Activated CD8-positive, alpha-beta T cell treated with anti-CD3 and anti-CD28 coated beads for 36 hours (primary cell): ENCODE data around the gene PSMG2. TPM values are rescaled to one million over a fixed set of nuclear protein-coding genes. Genes with fewer than 3 reads are reported as not detected.

Experiments used
- ATAC-seq: fragments of 200-7000 bp; cut with Tn5 transposase; one replicate; pipeline ENCODE4 v1.10.0; 2021; ENCODE audit warnings: mild to moderate bottlenecking, moderate library complexity
- CTCF ChIA-PET: fragments of 350-600 bp; sonication (Branson Sonifier 250); formaldehyde crosslinking; loops from one replicate; lab custom pipeline; 2021; ENCODE audit warnings: antibody characterized with exemption; lab: Charles Lee
- POLR2A ChIA-PET: fragments of 350-600 bp; sonication (Branson Sonifier 250); formaldehyde crosslinking; loops from one replicate; lab custom pipeline; 2021; ENCODE audit warnings: antibody characterized with exemption; lab: Charles Lee
- DNase-seq: peaks from one replicate; pipeline ENCODE4 v3.0.0-alpha.2; 2020
- H3K27ac Mint-ChIP-seq: one replicate; pipeline ENCODE4 v1.8.0; 2021; ENCODE audit warnings: mild to moderate bottlenecking, mixed read lengths
- H3K27me3 Mint-ChIP-seq: one replicate; pipeline ENCODE4 v1.8.0; 2021; ENCODE audit warnings: mixed read lengths
- H3K36me3 Mint-ChIP-seq: one replicate; pipeline ENCODE4 v1.8.0; 2021; ENCODE audit warnings: low read depth, mixed read lengths
- H3K4me1 Mint-ChIP-seq: one replicate; pipeline ENCODE4 v1.8.0; 2021; ENCODE audit warnings: low read depth, mixed read lengths
- H3K4me3 Mint-ChIP-seq: one replicate; pipeline ENCODE4 v1.8.0; 2021; ENCODE audit warnings: mild to moderate bottlenecking, moderate library complexity, mixed read lengths
- H3K9me3 Mint-ChIP-seq: one replicate; pipeline ENCODE4 v1.8.0; 2021; ENCODE audit warnings: mixed read lengths
- intact Hi-C: fragments of 100-400 bp; cut with micrococcal nuclease; formaldehyde crosslinking; loops from one replicate; pipeline ENCODE4 v1.10.0; 2022
- total RNA-seq, 2 experiments: library from RNA; stranded (reverse); gene quantifications; one replicate each; pipeline ENCODE4 v1.2.3, GENCODE V29; 2021
- TF ChIP-seq, protein P1 (sequence below): fragments of 200-600 bp; IDR thresholded peaks from one replicate; pipeline ENCODE4 v1.8.0; 2022; ENCODE audit warnings: antibody characterized with exemption, mild to moderate bottlenecking

The PSMG2 gene
- total RNA-seq, 2 experiments from 2014 or later: 105 to 113 TPM

DNA sequence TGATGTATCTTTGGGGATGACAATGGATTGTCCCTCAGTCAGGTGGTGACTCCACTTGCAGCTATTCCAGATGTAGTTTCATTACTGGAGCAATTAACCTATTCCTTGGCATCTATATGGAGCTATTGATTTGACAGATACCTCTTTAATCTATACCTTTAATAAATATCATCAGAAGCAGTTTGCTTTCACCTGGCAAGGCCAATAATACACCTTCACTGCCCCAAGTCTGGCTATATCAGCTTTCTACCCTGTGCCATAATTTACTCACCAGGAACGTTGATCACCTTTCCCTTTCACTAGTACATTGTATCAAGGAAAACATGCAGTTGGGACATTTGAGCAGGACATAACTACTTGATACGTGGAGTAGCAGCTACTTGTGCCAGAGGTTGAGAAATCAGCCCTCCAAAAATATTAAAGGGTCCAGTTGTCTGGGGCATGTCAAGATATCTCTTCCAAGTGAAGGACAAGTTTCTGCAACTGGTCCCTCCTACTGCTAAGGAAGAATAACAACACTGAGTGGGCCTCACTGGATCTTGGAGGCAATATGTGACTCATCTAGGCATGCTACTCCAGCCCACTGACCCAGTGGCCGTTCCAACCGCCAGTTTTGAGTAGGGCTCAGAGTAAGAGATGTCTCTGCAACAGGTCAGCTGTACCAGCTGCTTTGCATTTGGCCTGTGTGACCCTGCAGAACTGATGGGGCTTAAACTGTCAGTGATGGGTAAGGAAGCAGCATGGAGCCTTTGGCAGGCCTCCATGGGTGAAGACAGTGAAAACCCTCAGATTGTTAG lies 67.0 kb downstream of the PSMG2 start:
- no peaks in the 10 kb centered on the region for H3K27me3 Mint-ChIP-seq
- CTCF ChIA-PET: interaction anchor here (1.3 to 2.4 kb wide), 2 partner anchors 43 to 124 kb away, joined by 4 to 11 read pairs; no protein-coding TSS in a partner anchor
- peaks cover 11% of the 10 kb centered on the region for H3K4me1 Mint-ChIP-seq
- DNase-seq: no peak
- H3K4me3 Mint-ChIP-seq: no peak overlapping the region
- intact Hi-C loops: no loop called here
- no peak overlapping the region for H3K27ac Mint-ChIP-seq
- POLR2A ChIA-PET: interaction anchor here (0.6 kb wide), 1 partner anchor 8 kb away, joined by 3 read pairs; no protein-coding TSS in a partner anchor
- H3K9me3 Mint-ChIP-seq: no peaks in the 10 kb centered on the region
- no peak for ATAC-seq
- H3K36me3 Mint-ChIP-seq: no peaks in the 10 kb centered on the region
- TF ChIP-seq, protein P1, sequence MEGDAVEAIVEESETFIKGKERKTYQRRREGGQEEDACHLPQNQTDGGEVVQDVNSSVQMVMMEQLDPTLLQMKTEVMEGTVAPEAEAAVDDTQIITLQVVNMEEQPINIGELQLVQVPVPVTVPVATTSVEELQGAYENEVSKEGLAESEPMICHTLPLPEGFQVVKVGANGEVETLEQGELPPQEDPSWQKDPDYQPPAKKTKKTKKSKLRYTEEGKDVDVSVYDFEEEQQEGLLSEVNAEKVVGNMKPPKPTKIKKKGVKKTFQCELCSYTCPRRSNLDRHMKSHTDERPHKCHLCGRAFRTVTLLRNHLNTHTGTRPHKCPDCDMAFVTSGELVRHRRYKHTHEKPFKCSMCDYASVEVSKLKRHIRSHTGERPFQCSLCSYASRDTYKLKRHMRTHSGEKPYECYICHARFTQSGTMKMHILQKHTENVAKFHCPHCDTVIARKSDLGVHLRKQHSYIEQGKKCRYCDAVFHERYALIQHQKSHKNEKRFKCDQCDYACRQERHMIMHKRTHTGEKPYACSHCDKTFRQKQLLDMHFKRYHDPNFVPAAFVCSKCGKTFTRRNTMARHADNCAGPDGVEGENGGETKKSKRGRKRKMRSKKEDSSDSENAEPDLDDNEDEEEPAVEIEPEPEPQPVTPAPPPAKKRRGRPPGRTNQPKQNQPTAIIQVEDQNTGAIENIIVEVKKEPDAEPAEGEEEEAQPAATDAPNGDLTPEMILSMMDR: no peak

DNA sequence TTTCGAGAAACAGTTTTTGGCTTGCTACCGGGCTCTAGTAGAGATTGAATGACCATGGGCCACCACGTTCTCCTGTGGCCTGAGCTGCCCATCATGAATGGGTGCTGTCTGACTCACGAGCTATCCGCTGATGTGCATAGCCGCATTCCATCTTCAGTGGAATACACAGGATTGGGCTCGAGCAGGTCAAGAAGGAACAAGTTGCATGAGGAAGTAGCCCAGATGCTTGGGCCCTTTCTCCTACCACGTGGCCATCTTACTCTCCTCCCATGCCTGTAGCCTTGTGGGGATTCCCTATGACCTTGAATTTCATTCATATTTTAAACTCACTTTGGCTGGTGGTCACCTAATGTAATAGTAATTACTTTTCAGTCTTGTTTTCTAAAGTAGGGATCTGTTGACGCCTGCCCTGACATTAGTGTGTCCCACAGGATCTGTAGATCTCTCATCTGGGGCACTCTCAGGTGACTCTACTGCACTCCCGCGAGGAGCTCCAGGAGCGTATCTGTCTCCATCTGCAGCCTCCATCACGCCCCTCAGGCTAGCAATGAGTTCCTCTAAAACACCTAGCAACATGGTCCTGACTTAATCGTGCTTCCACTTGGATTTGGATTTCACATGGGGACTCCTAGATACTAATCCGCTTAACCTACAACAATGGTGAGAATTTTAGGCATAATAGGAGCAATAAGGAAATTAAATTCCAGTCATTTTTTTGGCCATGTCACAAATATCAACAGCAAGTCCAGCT lies 67.8 kb downstream of the PSMG2 start:
- POLR2A ChIA-PET: interaction anchor here (0.6 kb wide), 1 partner anchor 9 kb away, joined by 3 read pairs; no protein-coding TSS in a partner anchor
- ATAC-seq: no peak
- no peak for DNase-seq
- Mint-ChIP-seq H3K27me3 (no peaks in the 10 kb centered on the region), H3K4me1 (peaks cover 13% of the 10 kb centered on the region), H3K9me3 (no peaks in the 10 kb centered on the region), H3K36me3 (no peaks in the 10 kb centered on the region), H3K27ac (no peak overlapping the region), H3K4me3 (no peak overlapping the region)
- CTCF ChIA-PET: interaction anchor here (1.2 to 2.4 kb wide), 2 partner anchors 37 to 44 kb away, joined by 3 to 11 read pairs; no protein-coding TSS in a partner anchor
- intact Hi-C loops: no loop called here
- TF ChIP-seq, protein P1: no peak

DNA sequence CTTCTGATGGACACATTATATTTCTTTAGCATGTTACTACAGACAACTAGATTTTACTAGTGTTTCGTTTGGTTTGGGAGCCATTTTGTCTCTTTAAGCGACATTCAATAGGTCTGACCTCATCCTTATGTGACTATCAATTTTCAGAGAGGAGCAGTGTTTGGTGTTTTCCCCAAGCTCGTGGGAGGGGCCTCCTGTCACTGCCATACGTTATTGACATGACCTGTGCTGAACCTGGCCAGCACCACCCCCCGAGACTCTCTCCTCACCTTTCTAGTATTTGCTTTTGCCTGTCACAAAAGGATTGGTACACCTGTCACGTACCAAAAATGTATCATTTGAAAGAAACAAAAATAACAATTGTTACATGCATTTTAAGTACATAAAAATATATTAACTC lies 69.3 kb downstream of the PSMG2 start:
- ATAC-seq (no peak), DNase-seq (no peak)
- peaks cover 18% of the 10 kb centered on the region for H3K4me1 Mint-ChIP-seq
- H3K9me3 Mint-ChIP-seq: peaks cover 4% of the 10 kb centered on the region
- no peaks in the 10 kb centered on the region for H3K27me3 Mint-ChIP-seq
- intact Hi-C loops: no loop called here
- POLR2A ChIA-PET: no interaction called here
- no peak overlapping the region for H3K4me3 Mint-ChIP-seq
- CTCF ChIA-PET: no interaction called here
- peaks cover 3% of the 10 kb centered on the region for H3K36me3 Mint-ChIP-seq
- no peak overlapping the region for H3K27ac Mint-ChIP-seq
- TF ChIP-seq, protein P1: no peak

DNA sequence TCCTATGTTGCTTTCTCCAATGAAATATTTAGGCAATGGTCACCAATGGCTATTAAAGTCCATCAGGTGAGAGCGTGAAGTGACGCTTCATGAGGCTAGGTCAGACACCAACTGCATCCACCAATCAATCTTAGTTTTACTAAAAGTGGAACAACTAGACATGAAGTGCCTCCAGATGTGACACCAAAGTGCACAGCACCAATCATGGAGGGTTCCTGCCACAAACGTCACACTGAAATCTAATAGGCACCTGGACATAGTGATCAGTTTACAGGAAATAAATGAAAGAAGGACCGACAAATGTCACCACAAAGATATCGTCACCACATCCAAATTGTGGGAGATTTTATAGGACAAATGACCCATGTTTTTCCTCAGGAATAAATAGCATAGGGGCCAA lies 70.5 kb downstream of the PSMG2 start:
- POLR2A ChIA-PET: no interaction called here
- intact Hi-C loops: no loop called here

More for the DNA sequence above, 70.5 kb downstream of the PSMG2 start:
- H3K4me1 Mint-ChIP-seq: peaks cover 18% of the 10 kb centered on the region
- no peak for DNase-seq
- ATAC-seq: no peak
- no peaks in the 10 kb centered on the region for H3K27me3 Mint-ChIP-seq
- TF ChIP-seq, protein P1: no peak
- no peak overlapping the region for H3K27ac Mint-ChIP-seq
- H3K36me3 Mint-ChIP-seq: peaks cover 3% of the 10 kb centered on the region
- H3K9me3 Mint-ChIP-seq: peaks cover 4% of the 10 kb centered on the region
- CTCF ChIA-PET: no interaction called here
- H3K4me3 Mint-ChIP-seq: no peak overlapping the region
